Measurements from ENCODE around the gene NDNF. TPM values are rescaled to one million over a fixed set of nuclear protein-coding genes. Genes with fewer than 3 reads are reported as not detected.

Gene NDNF
- total RNA-seq, 1 experiment from 2014 or later = not detected

DNA sequence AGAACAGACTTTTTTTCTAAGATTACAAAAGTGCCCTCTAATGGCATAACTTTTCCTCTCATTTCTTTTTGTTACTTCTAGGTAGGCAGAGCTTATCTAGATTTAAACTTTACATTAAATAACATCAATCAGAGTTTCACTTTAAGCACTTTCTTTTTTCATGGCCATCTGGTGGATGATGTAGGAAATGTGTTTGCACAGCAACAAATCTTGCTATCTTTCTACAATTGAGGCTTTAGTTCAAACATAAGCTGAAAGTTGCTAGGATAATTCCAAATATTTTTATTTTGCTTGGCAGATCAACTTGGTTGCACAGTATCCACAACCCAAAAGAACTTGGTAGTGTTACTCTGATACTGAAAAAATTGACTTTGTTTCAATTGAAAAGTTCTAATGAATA lies 22.0 kb downstream of the NDNF start:
- H3K9me2 ChIP-seq (replicated peaks; ENCODE audit: insufficient read depth, low read length) = no peaks in the 10 kb centered on the region
- no peak overlapping the region for H3K27ac ChIP-seq (ENCODE audit: low read length)
- no peak overlapping the region for H2AFZ ChIP-seq (ENCODE audit: low read length)
- H3K9me3 ChIP-seq (ENCODE audit: low read length) = no peaks in the 10 kb centered on the region
- H3K27me3 ChIP-seq (ENCODE audit: low read length) = no peaks in the 10 kb centered on the region
- DNase-seq = no peak
- H3K4me3 ChIP-seq (ENCODE audit: low read length) = no peak overlapping the region
- no peaks in the 10 kb centered on the region for H3K4me1 ChIP-seq (ENCODE audit: low read length)
- H3K9ac ChIP-seq (ENCODE audit: low read length) = no peak overlapping the region
- H3K4me2 ChIP-seq (ENCODE audit: low read depth, low read length, poor library complexity, severe bottlenecking) = no peak overlapping the region
- no peaks in the 10 kb centered on the region for H4K20me1 ChIP-seq (ENCODE audit: insufficient read depth, low read depth, low read length)
- no peaks in the 10 kb centered on the region for H3K79me2 ChIP-seq (ENCODE audit: low read length)
- no peaks in the 10 kb centered on the region for H3K36me3 ChIP-seq (ENCODE audit: insufficient read depth, low read length)

DNA sequence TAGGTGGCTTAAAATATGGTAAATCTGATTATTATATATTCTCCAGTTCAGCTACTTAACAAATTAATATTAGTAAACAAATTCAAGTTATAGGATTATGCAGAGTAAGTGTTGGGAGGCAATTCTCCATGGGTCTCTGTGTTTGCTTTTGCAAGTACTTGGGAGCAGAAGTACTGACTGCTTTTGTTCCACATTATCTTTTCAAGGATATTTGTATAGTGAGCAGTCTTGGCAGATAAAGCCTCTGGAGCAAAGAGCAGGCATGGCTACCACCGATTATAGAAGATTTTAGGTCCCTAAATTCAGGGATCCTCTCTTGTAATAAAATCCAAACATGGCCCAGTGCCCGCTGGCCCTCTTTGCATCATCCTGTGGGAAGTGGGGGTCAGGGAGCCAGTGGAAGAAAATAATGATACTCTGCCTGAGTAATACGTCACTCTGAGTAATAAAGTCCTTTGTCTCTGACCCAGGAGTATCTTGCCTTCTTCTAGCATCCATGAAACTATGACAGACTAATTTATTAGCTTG lies 23.2 kb downstream of the NDNF start:
- no peak overlapping the region for H2AFZ ChIP-seq (ENCODE audit: low read length)
- DNase-seq = no peak
- H3K9me3 ChIP-seq (ENCODE audit: low read length) = no peaks in the 10 kb centered on the region
- H4K20me1 ChIP-seq (ENCODE audit: insufficient read depth, low read depth, low read length) = no peaks in the 10 kb centered on the region
- no peaks in the 10 kb centered on the region for H3K36me3 ChIP-seq (ENCODE audit: insufficient read depth, low read length)
- H3K4me1 ChIP-seq (ENCODE audit: low read length) = no peaks in the 10 kb centered on the region
- no peak overlapping the region for H3K9ac ChIP-seq (ENCODE audit: low read length)
- H3K27ac ChIP-seq (ENCODE audit: low read length) = no peak overlapping the region
- no peaks in the 10 kb centered on the region for H3K9me2 ChIP-seq (replicated peaks; ENCODE audit: insufficient read depth, low read length)
- H3K79me2 ChIP-seq (ENCODE audit: low read length) = no peaks in the 10 kb centered on the region
- no peaks in the 10 kb centered on the region for H3K27me3 ChIP-seq (ENCODE audit: low read length)
- H3K4me3 ChIP-seq (ENCODE audit: low read length) = no peak overlapping the region
- H3K4me2 ChIP-seq (ENCODE audit: low read depth, low read length, poor library complexity, severe bottlenecking) = no peak overlapping the region

DNA sequence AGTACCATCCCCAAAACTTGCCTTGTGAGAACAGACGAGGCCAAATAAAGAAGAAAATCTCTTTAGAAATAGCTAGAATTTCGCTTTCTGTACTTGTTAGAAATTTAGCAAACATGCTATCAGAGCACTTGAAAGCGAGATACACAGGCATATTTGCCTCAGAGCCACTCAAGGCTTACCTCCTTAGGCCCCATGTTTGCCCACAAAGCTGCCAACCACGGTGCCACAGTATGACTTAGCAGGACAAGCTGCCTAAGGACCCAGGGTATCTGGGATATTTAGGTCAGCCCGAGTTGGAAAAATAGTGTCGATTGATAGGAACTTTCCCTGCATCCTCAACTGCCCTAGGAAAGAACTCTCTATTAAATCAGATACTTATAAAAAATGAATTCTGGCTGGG lies 24.2 kb downstream of the NDNF start:
- Histone ChIP-seq H3K36me3 (ENCODE audit: insufficient read depth, low read length) (no peaks in the 10 kb centered on the region), H3K9me2 (replicated peaks; ENCODE audit: insufficient read depth, low read length) (no peaks in the 10 kb centered on the region), H3K9ac (ENCODE audit: low read length) (no peak overlapping the region), H3K4me2 (ENCODE audit: low read depth, low read length, poor library complexity, severe bottlenecking) (no peak overlapping the region), H3K4me1 (ENCODE audit: low read length) (no peaks in the 10 kb centered on the region), H2AFZ (ENCODE audit: low read length) (no peak overlapping the region), H3K4me3 (ENCODE audit: low read length) (no peak overlapping the region), H4K20me1 (ENCODE audit: insufficient read depth, low read depth, low read length) (no peaks in the 10 kb centered on the region), H3K27me3 (ENCODE audit: low read length) (no peaks in the 10 kb centered on the region), H3K27ac (ENCODE audit: low read length) (no peak overlapping the region), H3K79me2 (ENCODE audit: low read length) (no peaks in the 10 kb centered on the region), H3K9me3 (ENCODE audit: low read length) (no peaks in the 10 kb centered on the region)
- no peak for DNase-seq

DNA sequence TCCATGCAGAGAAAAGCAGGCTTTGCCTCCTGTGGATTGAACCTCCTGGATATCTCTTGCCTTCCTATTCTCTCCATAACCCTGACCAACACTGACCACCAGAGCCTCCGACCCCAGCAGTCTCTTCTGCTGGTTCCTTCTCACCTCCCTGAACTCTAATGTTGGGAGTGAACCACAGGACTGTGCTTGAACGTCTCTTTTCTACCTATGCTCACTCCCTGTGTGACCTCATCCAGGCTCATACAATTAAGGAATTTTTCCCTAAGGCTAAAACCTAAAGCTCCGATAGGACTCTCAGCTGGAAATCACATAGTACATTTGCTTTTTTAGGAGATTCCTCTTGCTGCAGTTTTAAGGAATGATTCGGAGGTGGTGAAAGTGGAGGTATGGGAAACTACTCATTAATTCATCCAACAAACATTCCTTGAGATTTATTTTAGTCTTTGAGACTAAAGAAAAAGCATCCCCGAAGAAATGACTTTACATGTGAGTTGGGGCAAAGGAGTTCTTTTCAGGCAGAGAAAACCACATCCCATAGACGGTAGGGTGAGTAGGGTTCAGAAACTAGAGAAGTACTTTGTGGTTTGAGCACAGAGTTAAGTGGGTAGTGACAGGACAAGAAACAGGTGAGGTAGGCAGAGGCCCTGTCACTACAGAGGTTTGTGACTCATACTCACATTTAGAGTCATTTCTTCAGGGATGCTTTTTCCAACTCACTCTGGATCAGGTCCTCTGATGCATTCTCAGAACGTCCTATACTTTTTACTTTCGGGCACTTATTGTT lies 30.8 kb downstream of the NDNF start:
- Histone ChIP-seq H3K4me3 (ENCODE audit: low read length) (no peak overlapping the region), H3K9ac (ENCODE audit: low read length) (no peak overlapping the region), H3K27ac (ENCODE audit: low read length) (no peak overlapping the region), H3K9me3 (ENCODE audit: low read length) (no peaks in the 10 kb centered on the region), H3K79me2 (ENCODE audit: low read length) (no peaks in the 10 kb centered on the region), H3K9me2 (replicated peaks; ENCODE audit: insufficient read depth, low read length) (no peaks in the 10 kb centered on the region), H3K4me2 (ENCODE audit: low read depth, low read length, poor library complexity, severe bottlenecking) (no peak overlapping the region), H4K20me1 (ENCODE audit: insufficient read depth, low read depth, low read length) (no peaks in the 10 kb centered on the region), H3K4me1 (ENCODE audit: low read length) (no peaks in the 10 kb centered on the region), H3K27me3 (ENCODE audit: low read length) (no peaks in the 10 kb centered on the region), H3K36me3 (ENCODE audit: insufficient read depth, low read length) (no peaks in the 10 kb centered on the region), H2AFZ (ENCODE audit: low read length) (no peak overlapping the region)
- no peak for DNase-seq

DNA sequence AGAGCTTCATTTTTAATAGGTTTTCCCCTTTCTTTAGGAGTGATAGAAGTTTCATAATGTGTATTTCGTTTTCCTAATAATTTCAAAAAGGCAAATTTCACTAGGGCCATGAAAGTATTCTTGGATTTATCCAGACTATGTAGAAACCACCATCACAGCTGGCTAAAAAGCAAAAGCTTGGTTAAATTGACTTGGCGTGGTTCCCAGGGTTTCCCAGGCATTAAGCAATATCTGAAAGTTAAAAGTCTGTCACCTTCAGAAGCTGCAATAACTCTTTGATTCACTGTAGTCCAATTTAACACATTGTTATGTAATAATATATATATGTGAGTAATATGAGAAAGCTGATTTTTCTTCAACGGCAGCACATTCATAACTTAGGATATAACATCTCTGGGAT lies 38.3 kb downstream of the NDNF start:
- Histone ChIP-seq H2AFZ (ENCODE audit: low read length) (no peak overlapping the region), H3K9me3 (ENCODE audit: low read length) (no peaks in the 10 kb centered on the region), H3K4me1 (ENCODE audit: low read length) (no peaks in the 10 kb centered on the region), H3K4me2 (ENCODE audit: low read depth, low read length, poor library complexity, severe bottlenecking) (no peak overlapping the region), H4K20me1 (ENCODE audit: insufficient read depth, low read depth, low read length) (no peaks in the 10 kb centered on the region), H3K27me3 (ENCODE audit: low read length) (no peaks in the 10 kb centered on the region), H3K9me2 (replicated peaks; ENCODE audit: insufficient read depth, low read length) (no peaks in the 10 kb centered on the region), H3K4me3 (ENCODE audit: low read length) (no peak overlapping the region), H3K79me2 (ENCODE audit: low read length) (no peaks in the 10 kb centered on the region), H3K27ac (ENCODE audit: low read length) (no peak overlapping the region), H3K36me3 (ENCODE audit: insufficient read depth, low read length) (no peaks in the 10 kb centered on the region), H3K9ac (ENCODE audit: low read length) (no peak overlapping the region)
- no peak for DNase-seq

DNA sequence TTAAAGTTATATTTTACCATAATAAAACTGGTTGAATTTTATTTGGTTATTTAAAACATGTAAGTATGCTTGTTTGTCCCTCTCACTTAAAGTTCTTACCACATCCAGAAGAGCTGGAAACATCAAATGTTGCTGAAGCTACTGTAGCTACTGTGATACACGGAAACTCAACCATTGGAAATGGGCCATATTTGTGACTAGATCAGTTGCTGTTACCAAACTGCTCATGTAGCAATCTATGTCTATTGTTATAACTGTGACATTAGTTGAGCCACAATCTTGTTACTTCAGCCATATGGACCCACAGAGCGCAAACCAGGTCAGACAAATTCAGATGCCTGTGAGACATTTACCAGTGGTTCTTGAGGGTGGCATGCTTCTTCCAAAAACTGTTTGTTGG lies 41.6 kb downstream of the NDNF start:
- H3K4me3 ChIP-seq (ENCODE audit: low read length) = no peak overlapping the region
- no peak overlapping the region for H3K27ac ChIP-seq (ENCODE audit: low read length)
- no peaks in the 10 kb centered on the region for H3K9me3 ChIP-seq (ENCODE audit: low read length)
- no peaks in the 10 kb centered on the region for H3K79me2 ChIP-seq (ENCODE audit: low read length)
- H3K4me1 ChIP-seq (ENCODE audit: low read length) = no peaks in the 10 kb centered on the region
- no peaks in the 10 kb centered on the region for H3K27me3 ChIP-seq (ENCODE audit: low read length)
- H4K20me1 ChIP-seq (ENCODE audit: insufficient read depth, low read depth, low read length) = no peaks in the 10 kb centered on the region
- no peak overlapping the region for H3K9ac ChIP-seq (ENCODE audit: low read length)
- H3K4me2 ChIP-seq (ENCODE audit: low read depth, low read length, poor library complexity, severe bottlenecking) = no peak overlapping the region
- H3K36me3 ChIP-seq (ENCODE audit: insufficient read depth, low read length) = no peaks in the 10 kb centered on the region
- no peak overlapping the region for H2AFZ ChIP-seq (ENCODE audit: low read length)
- DNase-seq = no peak
- H3K9me2 ChIP-seq (replicated peaks; ENCODE audit: insufficient read depth, low read length) = no peaks in the 10 kb centered on the region

DNA sequence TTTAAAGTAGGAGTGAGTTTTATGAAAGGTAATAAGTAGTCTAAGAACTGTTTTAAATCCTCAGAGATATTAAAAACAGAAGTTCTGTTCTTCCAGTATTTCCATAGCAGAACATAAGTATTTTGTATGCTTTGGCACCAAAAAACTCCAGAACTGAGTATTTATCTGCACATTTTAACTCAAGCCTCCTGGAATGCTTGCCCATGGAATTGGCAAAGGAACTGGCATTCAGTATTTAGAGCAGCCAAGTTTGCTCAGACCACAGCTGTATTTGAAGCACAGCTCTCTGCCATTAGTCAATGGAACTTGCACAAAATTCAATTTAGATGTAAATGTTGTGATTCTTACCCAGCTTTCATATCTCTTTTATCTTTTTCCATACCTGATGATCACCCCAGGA lies 42.2 kb downstream of the NDNF start:
- DNase-seq = no peak

DNA sequence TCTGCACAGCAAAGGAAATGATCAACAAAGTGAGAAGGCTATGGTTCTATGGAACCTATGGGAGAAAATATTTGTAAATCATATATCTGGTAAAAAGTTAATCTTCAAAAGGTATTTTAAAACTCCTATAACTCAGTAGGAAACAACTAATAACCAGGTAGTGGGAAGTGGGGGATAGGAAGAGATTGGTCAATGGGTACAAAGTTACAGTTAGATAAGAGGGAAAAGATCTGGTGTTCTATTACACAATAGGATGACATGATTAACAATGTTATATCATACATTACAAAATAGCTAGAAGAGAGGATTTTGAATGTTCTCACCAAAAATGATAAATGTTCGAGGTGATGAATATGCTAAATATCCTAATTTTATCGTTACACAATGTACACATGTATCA lies 46.3 kb downstream of the NDNF start:
- Histone ChIP-seq H3K36me3 (ENCODE audit: insufficient read depth, low read length) (no peaks in the 10 kb centered on the region), H2AFZ (ENCODE audit: low read length) (no peak overlapping the region), H3K4me3 (ENCODE audit: low read length) (no peak overlapping the region), H3K4me2 (ENCODE audit: low read depth, low read length, poor library complexity, severe bottlenecking) (no peak overlapping the region), H3K9me2 (replicated peaks; ENCODE audit: insufficient read depth, low read length) (no peaks in the 10 kb centered on the region), H3K4me1 (ENCODE audit: low read length) (no peaks in the 10 kb centered on the region), H4K20me1 (ENCODE audit: insufficient read depth, low read depth, low read length) (no peaks in the 10 kb centered on the region), H3K27ac (ENCODE audit: low read length) (no peak overlapping the region), H3K27me3 (ENCODE audit: low read length) (no peaks in the 10 kb centered on the region), H3K79me2 (ENCODE audit: low read length) (no peaks in the 10 kb centered on the region), H3K9ac (ENCODE audit: low read length) (no peak overlapping the region), H3K9me3 (ENCODE audit: low read length) (no peaks in the 10 kb centered on the region)
- no peak for DNase-seq

More for the DNA sequence above, 42.2 kb downstream of the NDNF start:
- no peak overlapping the region for H3K4me3 ChIP-seq (ENCODE audit: low read length)
- H3K27me3 ChIP-seq (ENCODE audit: low read length) = no peaks in the 10 kb centered on the region
- no peaks in the 10 kb centered on the region for H3K9me2 ChIP-seq (replicated peaks; ENCODE audit: insufficient read depth, low read length)
- no peaks in the 10 kb centered on the region for H3K4me1 ChIP-seq (ENCODE audit: low read length)
- no peaks in the 10 kb centered on the region for H3K9me3 ChIP-seq (ENCODE audit: low read length)
- no peaks in the 10 kb centered on the region for H4K20me1 ChIP-seq (ENCODE audit: insufficient read depth, low read depth, low read length)
- no peak overlapping the region for H3K9ac ChIP-seq (ENCODE audit: low read length)
- H3K79me2 ChIP-seq (ENCODE audit: low read length) = no peaks in the 10 kb centered on the region
- H3K27ac ChIP-seq (ENCODE audit: low read length) = no peak overlapping the region
- no peak overlapping the region for H2AFZ ChIP-seq (ENCODE audit: low read length)
- H3K4me2 ChIP-seq (ENCODE audit: low read depth, low read length, poor library complexity, severe bottlenecking) = no peak overlapping the region
- no peaks in the 10 kb centered on the region for H3K36me3 ChIP-seq (ENCODE audit: insufficient read depth, low read length)
